Hematopoietic multipotent progenitor cell treated with erythropoietin and hydrocortisone succinate and interleukin-3 and kit ligand, for 8 days (in vitro differentiated cells): ENCODE measurements around the gene COL4A2.

Source experiments
- DNase-seq: peaks from one replicate; pipeline ENCODE4 v3.0.0-alpha.2; 2015

COL4A2 gene

GRCh38 chr13:110272651-110273050, 34.4 kb upstream of the COL4A2 start:
- DNase-seq: no peak

GRCh38 chr13:110273254-110273653, 33.8 kb upstream of the COL4A2 start:
- DNase-seq: no peak

GRCh38 chr13:110274687-110275086, 32.4 kb upstream of the COL4A2 start:
- DNase-seq: no peak

GRCh38 chr13:110275931-110276552, 31.0 kb upstream of the COL4A2 start:
- no peak for DNase-seq

- no peak for DNase-seq
Observed at GRCh38 chr13:110276553-110276950, 30.5 kb upstream of the COL4A2 start.

- no peak for DNase-seq
Observed at GRCh38 chr13:110277357-110277975, 29.6 kb upstream of the COL4A2 start.

GRCh38 chr13:110278859-110279258, 28.2 kb upstream of the COL4A2 start:
- no peak for DNase-seq

GRCh38 chr13:110279684-110280083, 27.4 kb upstream of the COL4A2 start:
- no peak for DNase-seq

- DNase-seq: no peak
Observed at GRCh38 chr13:110280231-110280813, 26.8 kb upstream of the COL4A2 start.

GRCh38 chr13:110280985-110281688, 25.9 kb upstream of the COL4A2 start:
- DNase-seq: no peak

GRCh38 chr13:110281736-110282135, 25.3 kb upstream of the COL4A2 start:
- no peak for DNase-seq

- no peak for DNase-seq
Observed at GRCh38 chr13:110282316-110282841, 24.7 kb upstream of the COL4A2 start.

GRCh38 chr13:110283736-110284517, 23.2 kb upstream of the COL4A2 start:
- DNase-seq: no peak

GRCh38 chr13:110284779-110285484, 22.2 kb upstream of the COL4A2 start:
- no peak for DNase-seq

- no peak for DNase-seq
Observed at GRCh38 chr13:110285991-110286832, 20.9 kb upstream of the COL4A2 start.

GRCh38 chr13:110286833-110287819, 20.0 kb upstream of the COL4A2 start:
- no peak for DNase-seq

- DNase-seq: no peak
Observed at GRCh38 chr13:110289174-110289573, 17.9 kb upstream of the COL4A2 start.

GRCh38 chr13:110289661-110290060, 17.4 kb upstream of the COL4A2 start:
- DNase-seq: no peak

- no peak for DNase-seq
Observed at GRCh38 chr13:110290153-110290552, 16.9 kb upstream of the COL4A2 start.

GRCh38 chr13:110290826-110291225, 16.3 kb upstream of the COL4A2 start:
- DNase-seq: no peak
